ENCODE data around the gene GREB1.

DNA sequence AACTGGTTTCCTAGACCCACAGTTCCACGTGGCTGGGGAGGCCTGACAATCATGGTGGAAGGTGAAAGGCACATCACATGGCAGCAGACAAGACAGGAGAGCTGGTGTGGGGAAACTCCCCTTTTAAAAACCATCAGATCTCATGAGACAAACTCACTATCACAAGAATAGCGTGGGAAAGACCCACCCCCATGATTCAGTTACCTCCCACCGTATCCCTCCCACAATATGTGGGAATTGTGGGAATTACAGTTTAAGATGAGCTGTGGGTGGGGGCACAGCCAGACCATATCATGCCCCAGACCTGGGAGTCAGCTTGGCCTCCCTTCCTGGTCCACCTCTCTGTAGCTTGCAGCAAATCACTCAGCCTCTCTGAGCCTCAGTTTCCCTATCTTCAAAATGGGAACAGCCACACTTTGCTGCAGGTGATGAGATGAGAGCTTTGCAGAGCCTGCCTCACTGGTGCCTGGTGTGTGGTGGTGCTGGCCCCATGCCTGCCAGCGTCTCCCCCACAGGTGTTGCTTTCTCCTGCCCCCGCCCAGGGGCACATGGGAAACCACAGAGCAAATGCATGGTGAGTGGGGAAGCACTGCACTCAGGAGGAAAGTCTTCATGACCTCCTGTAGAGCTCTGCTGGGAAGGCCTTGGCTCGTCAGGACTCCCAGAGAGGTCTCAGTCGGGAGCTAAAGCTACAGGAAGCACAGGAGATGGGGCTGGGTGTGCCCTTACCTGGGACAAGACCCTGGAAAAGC is 31.1 kb downstream of the GREB1 start:
- TF ChIP-seq CTCF (conservative IDR thresholded peaks at IDR 0.05) = no peak
- no peak for TF ChIP-seq EZH2 (IDR thresholded peaks at IDR 0.05; ENCODE audit: low read depth)
